Dendritic cell treated with granulocyte-macrophage colony-stimulating factor and Interleukin-4, amounts not matched to agents 40 ng/mL and 50 ng/mL, for 4 days (primary cell): ENCODE measurements around the gene GGCX.

Experiments
- H3K27ac Mint-ChIP-seq: one replicate; pipeline ENCODE4 v1.8.0; 2022; ENCODE audit warnings: mild to moderate bottlenecking, mixed read lengths
- H3K27me3 Mint-ChIP-seq: one replicate; pipeline ENCODE4 v1.8.0; 2022; ENCODE audit warnings: mild to moderate bottlenecking, mixed read lengths
- H3K36me3 Mint-ChIP-seq: one replicate; pipeline ENCODE4 v1.8.0; 2022; ENCODE audit warnings: low read depth, mixed read lengths
- H3K4me1 Mint-ChIP-seq: one replicate; pipeline ENCODE4 v1.8.0; 2022; ENCODE audit warnings: low read depth, mixed read lengths
- H3K4me3 Mint-ChIP-seq: one replicate; pipeline ENCODE4 v1.8.0; 2022; ENCODE audit warnings: mild to moderate bottlenecking, moderate library complexity, mixed read lengths
- H3K9me3 Mint-ChIP-seq: one replicate; pipeline ENCODE4 v1.8.0; 2022; ENCODE audit warnings: mixed read lengths
- intact Hi-C: fragments of 100-400 bp; cut with micrococcal nuclease; formaldehyde crosslinking; loops from one replicate; pipeline ENCODE4 v1.15.0; 2022

Gene GGCX

DNA sequence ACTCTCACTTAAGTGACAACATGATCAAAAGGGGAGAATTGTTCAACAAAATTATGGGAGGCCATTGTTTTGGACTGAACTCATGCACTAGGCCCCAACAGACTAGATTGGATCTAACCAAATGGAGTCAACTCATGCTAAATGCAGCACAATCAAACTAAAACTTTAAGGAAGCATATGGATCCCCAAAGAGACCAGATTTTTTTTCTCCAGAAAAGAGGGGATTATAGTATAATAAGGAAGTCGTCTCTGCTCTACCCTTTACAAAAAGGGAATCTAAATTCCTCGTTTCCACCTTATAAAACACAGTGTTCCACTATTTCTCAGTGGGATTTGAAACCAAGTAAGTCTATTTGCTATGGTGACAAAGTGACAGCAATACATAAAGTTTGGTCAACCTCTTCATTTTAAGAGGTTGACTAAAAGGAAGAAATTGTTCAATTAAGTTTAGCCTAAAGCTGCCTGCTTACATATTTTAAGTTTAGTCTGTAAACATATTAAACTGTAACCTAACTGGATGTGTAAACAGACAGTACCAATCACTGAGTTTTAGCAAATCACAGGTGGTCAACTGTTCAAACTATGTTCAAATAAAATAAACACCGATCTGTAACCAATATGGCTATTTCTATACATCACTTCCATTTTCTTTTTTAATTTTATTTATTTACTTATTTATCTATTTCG is 63.2 kb downstream of the GGCX start:
- Mint-ChIP-seq H3K4me1 (peaks cover 72% of the 10 kb centered on the region), H3K27me3 (no peaks in the 10 kb centered on the region), H3K9me3 (no peaks in the 10 kb centered on the region), H3K4me3 (peak overlapping the region; percentile 83), H3K36me3 (peaks cover 26% of the 10 kb centered on the region), H3K27ac (peak overlapping the region; percentile 98)
- intact Hi-C loops, result no loop called here

DNA sequence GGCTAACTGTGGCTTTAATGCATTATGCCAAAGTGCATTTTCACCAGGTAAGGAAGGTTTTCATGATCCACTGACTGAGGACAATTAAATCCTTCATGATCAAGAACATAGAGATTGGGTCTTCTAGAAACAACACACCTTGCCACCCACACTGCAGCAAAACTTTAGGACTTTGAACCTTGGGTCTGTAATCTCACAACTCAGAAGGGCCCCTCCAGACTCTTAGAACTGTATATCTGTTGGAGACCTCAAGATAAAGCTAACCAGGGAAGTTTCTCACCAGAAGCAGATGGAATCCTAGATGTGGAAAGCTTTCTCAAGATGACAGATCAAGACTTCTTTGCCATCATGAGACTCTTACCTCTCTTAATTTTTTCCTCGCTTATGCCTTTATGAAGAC is 64.9 kb downstream of the GGCX start:
- peaks cover 56% of the 10 kb centered on the region for H3K4me1 Mint-ChIP-seq
- no peaks in the 10 kb centered on the region for H3K9me3 Mint-ChIP-seq
- H3K27me3 Mint-ChIP-seq, result no peaks in the 10 kb centered on the region
- no peak overlapping the region for H3K4me3 Mint-ChIP-seq
- peaks cover 26% of the 10 kb centered on the region for H3K36me3 Mint-ChIP-seq
- peak overlapping the region; percentile 41 for H3K27ac Mint-ChIP-seq
- intact Hi-C loops, result no loop called here
